Tibial nerve (tissue), 4 donors: ENCODE measurements around the gene DNAJC1. TPM values are rescaled to one million over a fixed set of nuclear protein-coding genes. Genes with fewer than 3 reads are reported as not detected.

Experiments
- DNase-seq, 2 donors: peaks; one replicate each; pipeline ENCODE4 v3.0.0-alpha.2; 2019; ENCODE audit warnings: low spot score in 2 of 2
- H3K27ac ChIP-seq, 4 donors: fragments of 200-600 bp; sonication (generic) in 3 of 4; one replicate each; pipeline ENCODE4 v1.5.1; 2017 to 2019; ENCODE audit warnings: mild to moderate bottlenecking in 1 of 4
- H3K27me3 ChIP-seq, 2 donors: fragments of 200-600 bp; sonication (generic) in 1 of 2; one replicate each; pipeline versions ENCODE4 v1.5.1 to v1.6.0; 2017 to 2019
- H3K36me3 ChIP-seq, 3 donors: fragments of 200-600 bp; sonication (generic); one replicate each; pipeline ENCODE4 v1.5.1; 2018 to 2019
- H3K4me1 ChIP-seq, 4 donors: fragments of 200-600 bp; sonication (generic) in 3 of 4; one replicate each; pipeline ENCODE4 v1.5.1; 2017 to 2019
- H3K4me3 ChIP-seq, 4 donors: fragments of 200-600 bp; sonication (generic) in 3 of 4; one replicate each; pipeline ENCODE4 v1.5.1; 2017 to 2019; ENCODE audit warnings: mild to moderate bottlenecking in 1 of 4, moderate library complexity in 1 of 4
- H3K9me3 ChIP-seq, 4 donors: fragments of 200-600 bp; sonication (generic) in 3 of 4; one replicate each; pipeline ENCODE4 v1.5.1; 2017 to 2019
- EP300 ChIP-seq, 2 donors: sonication (generic); formaldehyde crosslinking; IDR thresholded peaks; one replicate each; pipeline ENCODE4 v1.6.1; 2017; ENCODE audit warnings: antibody characterized with exemption in 2 of 2, mild to moderate bottlenecking in 1 of 2
- POLR2A ChIP-seq, 2 donors: fragments of 450-650 bp; IDR thresholded peaks; one replicate each; pipeline ENCODE4 v1.6.1; 2017; ENCODE audit warnings: antibody characterized with exemption in 2 of 2, mild to moderate bottlenecking in 2 of 2, moderate library complexity in 2 of 2
- WGBS, 2 donors: methylation state at CpG; one replicate each; pipeline ENCODE4 v1.1.5; 2018; 5-methylcytosine and 5-hydroxymethylcytosine counted together
- total RNA-seq, 4 donors: library from RNA; depleted of rRNA; stranded (reverse); fragments of >200 nt; gene quantifications; one replicate each; pipeline ENCODE4 v1.1.0, GENCODE V29; 2016
- TF ChIP-seq, protein P1 (sequence below), 5 experiments: fragments of 200-600 bp in 3 of 5; fragments of 450-650 bp in 2 of 5; sonication (generic) in 3 of 5; IDR thresholded peaks; one replicate each; pipeline ENCODE4 v1.5.1; 2016 to 2019; ENCODE audit warnings: antibody characterized with exemption in 5 of 5, mild to moderate bottlenecking in 3 of 5, moderate library complexity in 2 of 5

DNAJC1 gene
- total RNA-seq, 4 donors from 2014 or later: 71.7 to 112 (median 82.9) TPM

GRCh38 chr10:21754410-21755011 lies 249.0 kb downstream of the DNAJC1 start:
- no peak overlapping the region for H3K4me3 ChIP-seq
- no peaks in the 10 kb centered on the region for H3K9me3 ChIP-seq
- no peak overlapping the region for H3K27ac ChIP-seq
- no peaks in the 10 kb centered on the region for H3K4me1 ChIP-seq
- no peak for DNase-seq
- peaks cover 0 to 46% (median 7%) of the 10 kb centered on the region in 3 donors for H3K36me3 ChIP-seq
- WGBS, 2 donors: 79 to 87% methylated on average over 8 to 10 of the region's 10 CpGs
- no peaks in the 10 kb centered on the region for H3K27me3 ChIP-seq
- TF ChIP-seq EP300 (IDR thresholded peaks at IDR 0.05): no peak
- TF ChIP-seq POLR2A (IDR thresholded peaks at IDR 0.05): no peak
- TF ChIP-seq, protein P1, sequence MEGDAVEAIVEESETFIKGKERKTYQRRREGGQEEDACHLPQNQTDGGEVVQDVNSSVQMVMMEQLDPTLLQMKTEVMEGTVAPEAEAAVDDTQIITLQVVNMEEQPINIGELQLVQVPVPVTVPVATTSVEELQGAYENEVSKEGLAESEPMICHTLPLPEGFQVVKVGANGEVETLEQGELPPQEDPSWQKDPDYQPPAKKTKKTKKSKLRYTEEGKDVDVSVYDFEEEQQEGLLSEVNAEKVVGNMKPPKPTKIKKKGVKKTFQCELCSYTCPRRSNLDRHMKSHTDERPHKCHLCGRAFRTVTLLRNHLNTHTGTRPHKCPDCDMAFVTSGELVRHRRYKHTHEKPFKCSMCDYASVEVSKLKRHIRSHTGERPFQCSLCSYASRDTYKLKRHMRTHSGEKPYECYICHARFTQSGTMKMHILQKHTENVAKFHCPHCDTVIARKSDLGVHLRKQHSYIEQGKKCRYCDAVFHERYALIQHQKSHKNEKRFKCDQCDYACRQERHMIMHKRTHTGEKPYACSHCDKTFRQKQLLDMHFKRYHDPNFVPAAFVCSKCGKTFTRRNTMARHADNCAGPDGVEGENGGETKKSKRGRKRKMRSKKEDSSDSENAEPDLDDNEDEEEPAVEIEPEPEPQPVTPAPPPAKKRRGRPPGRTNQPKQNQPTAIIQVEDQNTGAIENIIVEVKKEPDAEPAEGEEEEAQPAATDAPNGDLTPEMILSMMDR (IDR thresholded peaks at IDR 0.05): no peak

DNA sequence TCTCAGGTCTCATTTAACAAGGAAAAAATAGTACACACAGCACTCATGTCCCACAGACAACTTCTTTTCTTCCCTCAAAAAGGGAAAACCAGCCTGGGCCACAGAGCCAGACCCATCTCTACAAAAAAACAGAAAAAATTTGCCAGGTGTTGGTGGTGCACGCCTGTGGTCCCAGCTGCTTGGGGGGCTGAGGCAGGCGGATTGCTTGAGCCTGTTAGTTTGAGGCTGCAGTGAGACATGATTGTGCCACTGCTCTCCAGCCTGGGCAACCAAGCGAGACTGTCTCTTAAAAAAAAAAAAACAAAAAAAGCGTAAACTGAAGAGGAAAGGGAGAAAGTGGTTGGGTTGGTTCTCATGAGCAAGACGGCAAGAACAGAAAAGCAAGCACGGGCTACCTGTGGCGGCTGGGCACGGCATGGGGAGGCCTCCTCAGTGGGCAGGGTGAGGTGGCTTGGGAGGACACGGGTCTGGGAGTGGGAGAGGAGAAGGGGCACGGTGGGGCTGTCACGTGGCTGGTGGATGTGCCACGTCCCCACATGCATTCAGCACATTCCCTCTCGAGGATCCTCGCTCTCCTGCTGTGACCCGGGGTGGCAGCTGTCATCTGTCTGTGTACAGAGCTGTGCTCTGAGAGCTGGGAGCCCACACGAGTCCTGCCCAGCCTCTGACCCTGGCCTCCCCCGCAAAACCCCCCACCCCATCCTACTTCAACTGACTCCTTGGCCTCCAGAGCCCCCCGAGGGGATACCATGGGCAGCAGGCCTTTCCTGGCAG lies 249.8 kb downstream of the DNAJC1 start:
- H3K9me3 ChIP-seq: no peaks in the 10 kb centered on the region

GRCh38 chr10:21751341-21752310 lies 251.9 kb downstream of the DNAJC1 start:
- Histone ChIP-seq H3K4me3 (no peak overlapping the region), H3K36me3 (peaks cover 0 to 34% (median 2%) of the 10 kb centered on the region in 3 donors), H3K4me1 (no peaks in the 10 kb centered on the region), H3K27me3 (no peaks in the 10 kb centered on the region), H3K9me3 (no peaks in the 10 kb centered on the region), H3K27ac (no peak overlapping the region)
- TF ChIP-seq POLR2A (IDR thresholded peaks at IDR 0.05) (no peak), EP300 (IDR thresholded peaks at IDR 0.05) (no peak)
- TF ChIP-seq, protein P1 (IDR thresholded peaks at IDR 0.05): no peak
- WGBS, 2 donors: 80 to 87% methylated on average over 26 of the region's 26 CpGs
- DNase-seq: no peak

More for the DNA sequence above, 249.8 kb downstream of the DNAJC1 start:
- 76 to 77% methylated on average over 17 to 18 of the region's 18 CpGs for WGBS, 2 donors
- Histone ChIP-seq H3K27me3 (no peaks in the 10 kb centered on the region), H3K4me3 (no peak overlapping the region), H3K4me1 (no peaks in the 10 kb centered on the region), H3K27ac (no peak overlapping the region), H3K36me3 (peaks cover 0 to 38% (median 0%) of the 10 kb centered on the region in 3 donors)
- TF ChIP-seq EP300 (IDR thresholded peaks at IDR 0.05) (no peak), POLR2A (IDR thresholded peaks at IDR 0.05) (no peak)
- TF ChIP-seq, protein P1 (IDR thresholded peaks at IDR 0.05): no peak
- no peak for DNase-seq

DNA sequence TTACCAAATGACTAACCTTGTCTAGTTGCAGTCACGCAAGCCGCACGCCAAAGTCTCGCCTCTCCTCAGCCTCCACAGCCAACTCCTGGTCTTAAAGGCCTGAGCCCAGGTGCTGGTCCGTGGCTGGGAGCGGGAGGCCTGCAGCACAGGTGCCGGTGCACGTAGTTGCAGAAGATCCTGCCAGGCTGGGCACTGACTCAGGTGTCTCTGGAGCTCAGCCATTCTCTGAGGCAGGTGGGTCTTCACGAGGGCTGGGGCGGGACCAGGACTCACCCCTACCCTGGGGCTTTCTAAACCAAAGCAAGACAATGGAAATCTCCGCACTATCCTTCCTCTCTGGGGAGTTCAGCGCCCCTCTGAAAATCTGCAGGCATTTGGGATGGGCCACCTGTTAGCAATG lies 253.1 kb downstream of the DNAJC1 start:
- no peak overlapping the region for H3K27ac ChIP-seq
- H3K4me1 ChIP-seq: no peaks in the 10 kb centered on the region
- TF ChIP-seq, protein P1 (IDR thresholded peaks at IDR 0.05): no peak
- TF ChIP-seq EP300 (IDR thresholded peaks at IDR 0.05) (no peak), POLR2A (IDR thresholded peaks at IDR 0.05) (no peak)
- no peak overlapping the region for H3K4me3 ChIP-seq
- DNase-seq: no peak
- 88 to 89% methylated on average over 9 to 12 of the region's 12 CpGs for WGBS, 2 donors
- no peaks in the 10 kb centered on the region for H3K9me3 ChIP-seq
- peaks cover 0 to 29% (median 2%) of the 10 kb centered on the region in 3 donors for H3K36me3 ChIP-seq
- H3K27me3 ChIP-seq: no peaks in the 10 kb centered on the region
